Neural cell (in vitro differentiated cells): Measurements from ENCODE around the gene MORC3.

ENCODE experiments used
- TF ChIP-seq, protein P1 (sequence below): fragments of 450-650 bp; IDR thresholded peaks from 2 replicates; pipeline ENCODE4 v1.5.1; 2014; ENCODE audit warnings: antibody characterized with exemption, mild to moderate bottlenecking, moderate library complexity; ENCODE audit not compliant: poor library complexity, severe bottlenecking
- TF ChIP-seq, protein P2 (sequence below): IDR thresholded peaks from 2 replicates; pipeline ENCODE4 v1.6.1; 2012; ENCODE audit warnings: borderline replicate concordance

GRCh38 chr21:36411301-36411700 lies 91.3 kb downstream of the MORC3 start:
- TF ChIP-seq, protein P1, sequence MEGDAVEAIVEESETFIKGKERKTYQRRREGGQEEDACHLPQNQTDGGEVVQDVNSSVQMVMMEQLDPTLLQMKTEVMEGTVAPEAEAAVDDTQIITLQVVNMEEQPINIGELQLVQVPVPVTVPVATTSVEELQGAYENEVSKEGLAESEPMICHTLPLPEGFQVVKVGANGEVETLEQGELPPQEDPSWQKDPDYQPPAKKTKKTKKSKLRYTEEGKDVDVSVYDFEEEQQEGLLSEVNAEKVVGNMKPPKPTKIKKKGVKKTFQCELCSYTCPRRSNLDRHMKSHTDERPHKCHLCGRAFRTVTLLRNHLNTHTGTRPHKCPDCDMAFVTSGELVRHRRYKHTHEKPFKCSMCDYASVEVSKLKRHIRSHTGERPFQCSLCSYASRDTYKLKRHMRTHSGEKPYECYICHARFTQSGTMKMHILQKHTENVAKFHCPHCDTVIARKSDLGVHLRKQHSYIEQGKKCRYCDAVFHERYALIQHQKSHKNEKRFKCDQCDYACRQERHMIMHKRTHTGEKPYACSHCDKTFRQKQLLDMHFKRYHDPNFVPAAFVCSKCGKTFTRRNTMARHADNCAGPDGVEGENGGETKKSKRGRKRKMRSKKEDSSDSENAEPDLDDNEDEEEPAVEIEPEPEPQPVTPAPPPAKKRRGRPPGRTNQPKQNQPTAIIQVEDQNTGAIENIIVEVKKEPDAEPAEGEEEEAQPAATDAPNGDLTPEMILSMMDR, result no peak
- TF ChIP-seq, protein P2, sequence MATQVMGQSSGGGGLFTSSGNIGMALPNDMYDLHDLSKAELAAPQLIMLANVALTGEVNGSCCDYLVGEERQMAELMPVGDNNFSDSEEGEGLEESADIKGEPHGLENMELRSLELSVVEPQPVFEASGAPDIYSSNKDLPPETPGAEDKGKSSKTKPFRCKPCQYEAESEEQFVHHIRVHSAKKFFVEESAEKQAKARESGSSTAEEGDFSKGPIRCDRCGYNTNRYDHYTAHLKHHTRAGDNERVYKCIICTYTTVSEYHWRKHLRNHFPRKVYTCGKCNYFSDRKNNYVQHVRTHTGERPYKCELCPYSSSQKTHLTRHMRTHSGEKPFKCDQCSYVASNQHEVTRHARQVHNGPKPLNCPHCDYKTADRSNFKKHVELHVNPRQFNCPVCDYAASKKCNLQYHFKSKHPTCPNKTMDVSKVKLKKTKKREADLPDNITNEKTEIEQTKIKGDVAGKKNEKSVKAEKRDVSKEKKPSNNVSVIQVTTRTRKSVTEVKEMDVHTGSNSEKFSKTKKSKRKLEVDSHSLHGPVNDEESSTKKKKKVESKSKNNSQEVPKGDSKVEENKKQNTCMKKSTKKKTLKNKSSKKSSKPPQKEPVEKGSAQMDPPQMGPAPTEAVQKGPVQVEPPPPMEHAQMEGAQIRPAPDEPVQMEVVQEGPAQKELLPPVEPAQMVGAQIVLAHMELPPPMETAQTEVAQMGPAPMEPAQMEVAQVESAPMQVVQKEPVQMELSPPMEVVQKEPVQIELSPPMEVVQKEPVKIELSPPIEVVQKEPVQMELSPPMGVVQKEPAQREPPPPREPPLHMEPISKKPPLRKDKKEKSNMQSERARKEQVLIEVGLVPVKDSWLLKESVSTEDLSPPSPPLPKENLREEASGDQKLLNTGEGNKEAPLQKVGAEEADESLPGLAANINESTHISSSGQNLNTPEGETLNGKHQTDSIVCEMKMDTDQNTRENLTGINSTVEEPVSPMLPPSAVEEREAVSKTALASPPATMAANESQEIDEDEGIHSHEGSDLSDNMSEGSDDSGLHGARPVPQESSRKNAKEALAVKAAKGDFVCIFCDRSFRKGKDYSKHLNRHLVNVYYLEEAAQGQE, result no peak
